GM21367 (cell line): ENCODE data around the gene CDY1B.
"Not testable (repeated sequence)": the region's sequence is repeated elsewhere in the genome, so short reads cannot be mapped to it uniquely, and the experiment has no call there.

Experiments
- ATAC-seq: cut with Tn5 transposase; IDR thresholded peaks from one replicate; pipeline ENCODE4 v1.9.1; 2021; ENCODE audit not compliant: unreplicated experiment

The CDY1B gene, protein sequence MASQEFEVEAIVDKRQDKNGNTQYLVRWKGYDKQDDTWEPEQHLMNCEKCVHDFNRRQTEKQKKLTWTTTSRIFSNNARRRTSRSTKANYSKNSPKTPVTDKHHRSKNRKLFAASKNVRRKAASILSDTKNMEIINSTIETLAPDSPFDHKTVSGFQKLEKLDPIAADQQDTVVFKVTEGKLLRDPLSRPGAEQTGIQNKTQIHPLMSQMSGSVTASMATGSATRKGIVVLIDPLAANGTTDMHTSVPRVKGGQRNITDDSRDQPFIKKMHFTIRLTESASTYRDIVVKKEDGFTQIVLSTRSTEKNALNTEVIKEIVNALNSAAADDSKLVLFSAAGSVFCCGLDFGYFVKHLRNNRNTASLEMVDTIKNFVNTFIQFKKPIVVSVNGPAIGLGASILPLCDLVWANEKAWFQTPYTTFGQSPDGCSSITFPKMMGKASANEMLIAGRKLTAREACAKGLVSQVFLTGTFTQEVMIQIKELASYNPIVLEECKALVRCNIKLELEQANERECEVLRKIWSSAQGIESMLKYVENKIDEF

DNA sequence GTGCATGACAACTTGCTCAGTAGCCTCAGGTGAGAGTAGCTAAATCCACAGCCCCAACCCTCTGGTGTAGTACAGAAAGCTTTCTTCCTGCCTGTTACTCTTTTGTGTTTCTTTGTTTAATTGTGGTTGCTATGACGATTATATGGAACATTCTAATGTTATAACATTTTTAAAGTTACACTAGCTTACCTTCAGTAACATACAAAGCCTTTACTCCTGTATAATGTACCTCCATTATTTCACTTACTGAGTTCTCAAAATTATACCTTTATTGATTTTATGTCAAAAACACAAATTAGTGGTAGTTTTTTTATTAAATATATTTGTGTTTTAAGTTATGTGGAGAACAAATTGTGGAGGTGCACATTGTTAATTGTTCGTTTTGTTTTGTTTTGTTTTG, at the start of gene CDY1B:
Gene CDY1B, minus strand, starts transcription at position 101 of the 400 bp plus-strand sequence. CDS start 331 bp downstream, outside the sequence.
- ATAC-seq, result not testable (repeated sequence)

DNA sequence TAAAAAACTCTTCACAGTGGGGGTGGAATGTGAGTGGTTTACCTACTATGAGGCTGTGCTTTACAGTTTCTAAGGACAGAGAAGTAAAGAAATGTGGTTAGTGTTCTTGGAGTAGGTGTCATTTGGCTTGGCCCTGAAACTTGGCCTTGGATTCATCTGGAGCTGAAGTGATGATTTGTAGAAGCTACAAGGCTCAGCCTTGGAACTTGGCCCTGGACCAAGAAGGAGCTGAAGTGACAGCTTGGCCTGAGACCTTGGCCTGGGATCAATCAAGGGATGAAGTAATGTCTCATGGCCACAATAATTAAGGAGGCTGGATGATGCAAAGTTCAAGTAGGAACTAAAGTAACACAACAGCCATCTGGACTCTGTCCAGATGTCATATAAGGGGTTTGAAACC, 1.7 kb upstream of the CDY1B start:
- not testable (repeated sequence) for ATAC-seq

DNA sequence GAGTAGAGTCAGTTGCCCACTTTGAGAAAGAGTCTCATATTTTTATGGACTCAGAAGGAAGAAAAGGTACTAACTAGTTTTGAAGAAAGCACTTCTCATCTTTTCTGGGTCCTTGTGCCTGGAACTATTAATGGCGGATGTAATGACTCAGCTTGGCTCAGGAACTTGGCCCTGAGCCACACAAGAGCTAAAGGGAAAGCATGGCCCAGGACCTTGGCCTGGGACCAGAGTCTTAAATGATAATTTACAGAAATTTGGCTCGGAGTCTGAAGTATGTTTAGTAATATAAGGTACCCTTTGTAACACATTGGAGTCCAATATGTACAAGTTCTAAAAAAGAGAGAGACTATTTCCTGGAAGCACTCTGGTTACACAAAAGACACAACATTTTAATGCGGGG, 4.6 kb downstream of the CDY1B start:
- ATAC-seq, result not testable (repeated sequence)

DNA sequence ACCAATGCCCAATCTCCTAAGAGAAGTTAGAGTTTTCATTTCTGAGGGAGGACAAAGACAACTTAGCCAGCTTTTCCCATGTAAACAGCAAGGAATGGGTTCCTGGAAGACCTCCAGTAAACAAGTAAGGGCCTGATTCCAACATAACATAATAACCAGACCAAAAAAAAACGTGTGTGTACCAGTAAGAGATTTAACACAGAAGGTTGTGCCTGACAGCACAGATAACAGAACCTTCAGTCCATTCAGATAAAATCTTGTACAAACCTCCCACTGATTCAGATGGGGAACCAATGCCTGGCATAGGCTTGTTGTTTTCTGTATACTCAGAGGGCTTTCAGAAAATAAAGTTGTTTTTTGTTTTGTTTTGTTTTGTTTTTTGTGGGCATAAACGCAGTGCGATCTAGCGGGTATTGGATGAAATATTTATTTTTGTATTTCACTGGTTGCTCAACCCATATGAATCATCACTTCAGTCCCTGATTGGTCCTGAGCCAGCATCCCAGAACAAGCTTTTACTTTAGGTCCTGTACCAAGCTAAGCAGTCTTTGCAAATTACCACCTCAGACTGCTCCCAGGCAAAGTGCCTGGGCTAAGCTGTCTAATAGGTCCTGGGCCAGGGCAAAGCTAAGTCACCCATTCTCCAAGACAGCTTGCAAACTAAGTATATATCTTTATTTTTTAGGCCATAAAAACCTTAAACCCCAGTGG, 8.7 kb downstream of the CDY1B start:
- not testable (repeated sequence) for ATAC-seq

DNA sequence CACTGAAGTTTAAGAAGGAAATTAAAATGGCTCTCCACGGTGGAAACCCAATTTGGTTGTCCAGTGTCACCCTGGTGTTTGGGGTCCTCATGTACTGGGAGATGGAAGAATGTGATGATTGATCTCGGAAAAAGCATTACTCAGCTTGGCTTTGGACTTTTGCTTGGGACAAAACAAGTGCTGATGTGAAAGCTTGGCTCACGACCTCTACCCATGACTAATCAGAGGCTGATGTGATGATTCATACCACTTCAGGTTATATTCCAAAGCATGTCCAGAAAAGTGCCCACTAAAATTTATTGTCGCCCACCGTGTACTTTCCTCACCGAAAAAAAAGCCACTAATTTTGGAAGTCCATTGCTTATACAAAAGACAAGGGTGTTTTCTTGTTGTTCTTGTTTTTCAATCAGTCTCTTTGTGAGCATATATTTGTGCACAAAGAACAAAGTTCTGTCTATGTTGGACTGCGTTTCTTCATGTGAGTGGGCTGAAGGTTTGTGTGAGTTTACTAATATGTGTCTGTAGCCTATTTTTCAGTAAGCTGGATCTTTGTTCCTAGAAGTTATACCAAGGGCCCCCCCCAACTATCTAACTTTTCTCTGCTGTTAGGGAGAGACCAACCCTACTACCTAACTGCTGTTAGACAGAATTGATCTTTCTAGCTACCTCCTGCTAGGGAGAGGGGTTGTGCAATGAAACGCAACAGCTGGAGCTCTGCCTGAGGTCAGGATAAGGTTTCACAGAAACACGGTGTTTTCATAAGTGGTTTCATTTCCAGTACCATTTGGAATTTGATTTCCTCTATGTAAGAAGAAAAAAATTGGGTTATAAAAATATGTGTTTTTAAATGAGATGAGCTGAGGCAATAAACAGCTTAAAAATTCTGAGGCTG, 21.4 kb downstream of the CDY1B start:
- ATAC-seq, result not testable (repeated sequence)
